ENCODE data around the gene ABCA12. TPM values are rescaled to one million over a fixed set of nuclear protein-coding genes. Genes with fewer than 3 reads are reported as not detected.

The ABCA12 gene
- total and polyA plus RNA-seq, 5 donors from 2014 or later: not detected

GRCh38 chr2:214889301-214889700 lies 249.1 kb downstream of the ABCA12 start:
- H3K36me3 Mint-ChIP-seq: no peaks in the 10 kb centered on the region
- H3K27ac Mint-ChIP-seq: no peak overlapping the region
- DNase-seq (no peak), ATAC-seq (ENCODE audit: low read depth in 2 of 2) (no peak)
- Histone ChIP-seq H3K27ac (ENCODE audit: insufficient read depth, low read length, poor library complexity, severe bottlenecking) (no peak overlapping the region), H3K4me3 (ENCODE audit: low read depth, low read length) (no peak overlapping the region), H3K4me1 (ENCODE audit: control insufficient read depth, insufficient read depth, low read length, poor library complexity, severe bottlenecking) (no peaks in the 10 kb centered on the region), H3K9me3 (ENCODE audit: control insufficient read depth in 2 of 2, low read length in 2 of 2) (no peaks in the 10 kb centered on the region), H3K27me3 (ENCODE audit: control insufficient read depth, insufficient read depth, low read length) (no peaks in the 10 kb centered on the region), H3K36me3 (ENCODE audit: control insufficient read depth, insufficient read depth, low read length) (no peaks in the 10 kb centered on the region)
- peaks cover 0 to 3% (median 0%) of the 10 kb centered on the region in 7 donors for H3K9me3 Mint-ChIP-seq
- no peaks in the 10 kb centered on the region for H3K4me1 Mint-ChIP-seq
- H3K4me3 Mint-ChIP-seq: no peak overlapping the region
- peaks cover 3% of the 10 kb centered on the region for H3K27me3 Mint-ChIP-seq

GRCh38 chr2:214881647-214882202 lies 256.7 kb downstream of the ABCA12 start:
- Histone ChIP-seq H3K4me3 (ENCODE audit: low read depth, low read length) (no peak overlapping the region), H3K4me1 (ENCODE audit: control insufficient read depth, insufficient read depth, low read length, poor library complexity, severe bottlenecking) (no peaks in the 10 kb centered on the region), H3K9me3 (ENCODE audit: control insufficient read depth in 2 of 2, low read length in 2 of 2) (no peaks in the 10 kb centered on the region), H3K27me3 (ENCODE audit: control insufficient read depth, insufficient read depth, low read length) (no peaks in the 10 kb centered on the region), H3K27ac (ENCODE audit: insufficient read depth, low read length, poor library complexity, severe bottlenecking) (no peak overlapping the region), H3K36me3 (ENCODE audit: control insufficient read depth, insufficient read depth, low read length) (no peaks in the 10 kb centered on the region)
- Mint-ChIP-seq H3K27me3 (no peaks in the 10 kb centered on the region), H3K4me1 (no peaks in the 10 kb centered on the region), H3K27ac (no peak overlapping the region), H3K9me3 (peaks cover 0 to 2% (median 0%) of the 10 kb centered on the region in 7 donors), H3K4me3 (no peak overlapping the region), H3K36me3 (no peaks in the 10 kb centered on the region)
- DNase-seq (no peak), ATAC-seq (ENCODE audit: low read depth in 2 of 2) (no peak)

Other genes starting within 250 kb of the ABCA12 start
- 48.8 TPM for gene ATIC, start 173.4 kb upstream of the ABCA12 start, total RNA-seq
- gene ATIC, start 173.4 kb upstream of the ABCA12 start, polyA plus RNA-seq: 100 to 1,000 TPM; 131 to 165 (median 146) TPM